K562 (cell line): ENCODE data around the gene HHLA2. TPM values are rescaled to one million over a fixed set of nuclear protein-coding genes. Genes with fewer than 3 reads are reported as not detected.

Experiments used
- ATAC-seq: fragments of 200-7000 bp; cut with Tn5 transposase; 3 replicates; pipeline ENCODE4 v1.9.1; 2020; ENCODE audit warnings: moderate library complexity
- BruUV-seq: library from RNA; stranded (reverse); fragments of 400-500 nt; replicated peaks from 2 replicates; lab custom pipeline; 2021; lab: Mats Ljungman, UMichigan
- CTCF ChIA-PET: fragments of 300-600 bp; formaldehyde crosslinking; extraction: SDS; loops from one replicate; lab custom pipeline; 2021; ENCODE audit warnings: low intra/inter-chr PET ratio; lab: Yijun Ruan, JAX
- POLR2A ChIA-PET: fragments of 300-600, 350-650 bp; sonication (Branson Sonifier 250); formaldehyde crosslinking; extraction: SDS; loops from one replicate; lab custom pipeline; 2021; ENCODE audit warnings: antibody characterized with exemption, inconsistent platforms; lab: Yijun Ruan, JAX
- DNase-seq, 4 experiments: peaks; one replicate each; pipeline versions ENCODE4 v3.0.0 to v3.0.0-alpha.2; 2011 to 2018; ENCODE audit warnings: low spot score in 3 of 4, mixed read lengths in 3 of 4; ENCODE audit errors: extremely low read depth in 1 of 4
- FAIRE-seq: peaks from 2 replicates; lab custom pipeline; 2011; peaks lifted over from hg19 to GRCh38; lab: Jason Lieb, UNC
- H2AFZ ChIP-seq: 2 replicates; pipeline ENCODE4 v1.6.0; 2011; ENCODE audit warnings: low read depth, low read length, control low read depth, inconsistent platforms
- H3K27ac ChIP-seq: fragments of 200-600 bp; 3 replicates; pipeline ENCODE4 v1.8.0; 2011; ENCODE audit warnings: low read depth, mild to moderate bottlenecking, control low read depth, inconsistent platforms, low read length, moderate library complexity, mixed read lengths; ENCODE audit errors: extremely low read depth
- H3K27me3 ChIP-seq, 2 experiments: fragments of 300-600 bp in 1 of 2; 2 replicates in 1 of 2; 3 replicates in 1 of 2; pipeline versions ENCODE4 v1.6.0 to v1.8.0; 2011; ENCODE audit warnings: inconsistent platforms in 2 of 2, low read length in 2 of 2, mild to moderate bottlenecking in 1 of 2, mixed read lengths in 1 of 2, moderate library complexity in 1 of 2; ENCODE audit not compliant: control insufficient read depth in 2 of 2, insufficient read depth in 2 of 2
- H3K36me3 ChIP-seq: fragments of 300-600 bp; 3 replicates; pipeline ENCODE4 v1.8.0; 2011; ENCODE audit warnings: mild to moderate bottlenecking, low read length, inconsistent platforms; ENCODE audit not compliant: control insufficient read depth, insufficient read depth
- H3K4me1 ChIP-seq, 2 experiments: fragments of 200-600 bp in 1 of 2; replicated peaks in 1 of 2; 2 replicates in 1 of 2; 3 replicates in 1 of 2; pipeline versions ENCODE4 v1.5.1 to v1.8.0; 2011; ENCODE audit warnings: inconsistent platforms in 2 of 2, low read length in 2 of 2, mild to moderate bottlenecking in 1 of 2, mixed read lengths in 1 of 2, moderate library complexity in 1 of 2; ENCODE audit not compliant: control insufficient read depth in 2 of 2, insufficient read depth in 2 of 2
- H3K4me2 ChIP-seq: 2 replicates; pipeline ENCODE4 v1.6.1; 2011; ENCODE audit warnings: low read length, control low read depth, inconsistent platforms, mixed read lengths; ENCODE audit not compliant: insufficient read depth
- H3K4me3 ChIP-seq: fragments of 200-600 bp; sonication (generic), shearing (Covaris generic); 2 replicates; pipeline ENCODE4 v1.5.1; 2016; ENCODE audit warnings: control low read depth, inconsistent platforms
- H3K79me2 ChIP-seq: fragments of 200-600 bp; 3 replicates; pipeline ENCODE4 v1.8.0; 2011; ENCODE audit warnings: low read length, inconsistent platforms; ENCODE audit not compliant: control insufficient read depth, insufficient read depth
- H3K9ac ChIP-seq, 2 experiments: 2 replicates each; pipeline versions ENCODE4 v1.6.0 to v1.6.1; 2011; ENCODE audit warnings: low read depth in 2 of 2, low read length in 2 of 2, control low read depth in 1 of 2, inconsistent platforms in 1 of 2, mild to moderate bottlenecking in 1 of 2, mixed read lengths in 1 of 2; ENCODE audit not compliant: insufficient read depth in 1 of 2
- H3K9me1 ChIP-seq: one replicate; pipeline ENCODE4 v1.6.0; 2011; ENCODE audit warnings: inconsistent platforms, mild to moderate bottlenecking, low read length, moderate library complexity; ENCODE audit not compliant: control insufficient read depth, insufficient read depth
- H3K9me3 ChIP-seq: replicated peaks from 2 replicates; pipeline ENCODE4 v1.5.1; 2011; ENCODE audit warnings: low read depth, low read length, inconsistent platforms; ENCODE audit not compliant: control insufficient read depth, insufficient read depth
- H4K20me1 ChIP-seq: replicated peaks from 2 replicates; pipeline ENCODE4 v1.6.1; 2011; ENCODE audit warnings: low read length, inconsistent platforms, mixed read lengths; ENCODE audit not compliant: control insufficient read depth, insufficient read depth
- CBX5 ChIP-seq: IDR thresholded peaks from 2 replicates; pipeline ENCODE4 v1.6.1; 2014; ENCODE audit warnings: low read depth, borderline replicate concordance
- DACH1 ChIP-seq: fragments of 450-650 bp; IDR thresholded peaks from 2 replicates; pipeline ENCODE4 v1.6.1; 2018; ENCODE audit not compliant: partially characterized antibody
- HNRNPUL1 ChIP-seq: fragments of 200-400 bp; formaldehyde crosslinking; IDR thresholded peaks from 2 replicates; pipeline ENCODE4 v1.6.1; 2017; ENCODE audit warnings: low read length
- ILK ChIP-seq: fragments of 450-650 bp; IDR thresholded peaks from 2 replicates; pipeline ENCODE4 v1.6.1; 2016; ENCODE audit warnings: missing genetic modification characterization, low read depth, mild to moderate bottlenecking, missing compliant biosample characterization, moderate library complexity, borderline replicate concordance
- PHF21A ChIP-seq: fragments of 450-650 bp; IDR thresholded peaks from 2 replicates; pipeline ENCODE4 v1.6.1; 2017; ENCODE audit warnings: low read depth, borderline replicate concordance
- TEAD1 ChIP-seq, 2 experiments: fragments of 450-650 bp in 1 of 2; sonication (generic) in 1 of 2; formaldehyde crosslinking; IDR thresholded peaks; 2 replicates each; pipeline versions ENCODE4 v1.4.0 to v1.8.0; 2020 to 2022; ENCODE audit warnings: mild to moderate bottlenecking in 2 of 2, missing genetic modification reagents in 1 of 2
- ZNF23 ChIP-seq: fragments of 250-450 bp; sonication (Bioruptor Pico); IDR thresholded peaks from 2 replicates; pipeline ENCODE4 v1.4.0; 2020; ENCODE audit warnings: mild to moderate bottlenecking
- in situ Hi-C: fragments of 300-500 bp; cut with MboI; formaldehyde crosslinking; loops from 4 replicates; pipeline ENCODE4 v1.15.0; 2018; ENCODE audit warnings: inconsistent platforms, mixed read lengths
- intact Hi-C: fragments of 100-400 bp; cut with micrococcal nuclease; formaldehyde crosslinking; loops from 2 replicates; pipeline ENCODE4 v1.14.2; 2022
- polyA plus RNA-seq, 8 experiments: library from polyadenylated mRNA; depleted of rRNA in 4 of 8; stranded (reverse) in 5 of 8; unstranded in 3 of 8; fragments of >200 nt; fragmentation: Nextera tagmentation in 2 of 8; fragmentation: Illumina TruSeq in 1 of 8; extraction: Ambion mirVana in 2 of 8; extraction: Trizol in 1 of 8; gene quantifications; 2 replicates each; pipeline versions ENCODE4 v1.2.1 to v1.2.3, GENCODE V29; 2011 to 2014; ENCODE audit warnings: inconsistent platforms in 1 of 8, missing spikeins in 1 of 8
- total RNA-seq, 7 experiments: library from RNA; depleted of rRNA in 6 of 7; stranded (reverse); fragments of >200 nt in 6 of 7; fragmentation: Illumina TruSeq in 2 of 7; extraction: Trizol in 2 of 7; gene quantifications; 2 replicates each; pipeline versions ENCODE4 v1.2.1 to v1.2.3, GENCODE V29; 2011 to 2021; ENCODE audit warnings: low replicate concordance in 1 of 7
- TF ChIP-seq, protein P1 (sequence below): fragments of 450-650 bp; IDR thresholded peaks from 2 replicates; pipeline ENCODE4 v1.6.1; 2018; ENCODE audit not compliant: partially characterized antibody
- TF ChIP-seq, protein P2 (sequence below), 2 experiments: fragments of 450-650 bp; conservative IDR thresholded peaks; 2 replicates each; pipeline ENCODE4 v1.6.1; 2017; ENCODE audit warnings: mild to moderate bottlenecking in 2 of 2, moderate library complexity in 2 of 2

Gene HHLA2
- total and polyA plus RNA-seq, 9 of the 15 experiments (the other 6 are each of a cell fraction or from before 2014, with no cell fraction given): 0.04 TPM; not detected in 7

DNA sequence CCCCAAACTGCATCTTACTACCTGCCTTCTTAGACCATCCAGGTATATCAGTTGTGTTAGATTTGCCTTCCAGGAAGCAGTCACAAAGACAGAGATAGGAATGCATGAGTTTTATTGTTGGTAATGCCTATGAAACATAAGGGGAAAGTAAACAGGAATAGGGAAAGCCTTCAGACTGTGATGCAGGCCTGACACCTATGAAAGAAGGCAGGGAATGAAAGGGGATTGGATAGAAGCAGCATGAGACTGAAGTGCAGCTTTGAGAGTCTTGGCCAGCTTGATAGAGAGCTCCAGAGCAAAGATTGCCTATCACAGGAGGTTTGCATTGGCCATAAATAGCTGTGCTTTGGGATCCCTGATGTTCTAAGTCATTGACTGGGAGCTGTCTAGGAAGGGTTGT, 15.9 kb upstream of the HHLA2 start:
- H3K27me3 ChIP-seq: no peaks in the 10 kb centered on the region
- H4K20me1 ChIP-seq: no peaks in the 10 kb centered on the region
- no peak overlapping the region for H3K4me2 ChIP-seq
- H3K4me3 ChIP-seq: no peak overlapping the region
- ChIA-PET POLR2A (no interaction called here), CTCF (no interaction called here)
- BruUV-seq: no TSS peak
- intact Hi-C loops: no loop called here
- H3K4me1 ChIP-seq: no peaks in the 10 kb centered on the region
- no peak for FAIRE-seq
- no peak overlapping the region for H3K27ac ChIP-seq
- no peaks in the 10 kb centered on the region for H3K36me3 ChIP-seq
- no peak for ATAC-seq
- H3K9me1 ChIP-seq: no peaks in the 10 kb centered on the region
- in situ Hi-C loops: no loop called here
- H3K9me3 ChIP-seq: no peaks in the 10 kb centered on the region
- TF ChIP-seq CBX5 (no peak), ILK (tag) (no peak), ZNF23 (CRISPR knock-in tag) (no peak), PHF21A (no peak), HNRNPUL1 (no peak), DACH1 (no peak), TEAD1 (CRISPR knock-in tag; IDR thresholded peaks at IDR 0.05) (no peak)
- TF ChIP-seq, protein P1, sequence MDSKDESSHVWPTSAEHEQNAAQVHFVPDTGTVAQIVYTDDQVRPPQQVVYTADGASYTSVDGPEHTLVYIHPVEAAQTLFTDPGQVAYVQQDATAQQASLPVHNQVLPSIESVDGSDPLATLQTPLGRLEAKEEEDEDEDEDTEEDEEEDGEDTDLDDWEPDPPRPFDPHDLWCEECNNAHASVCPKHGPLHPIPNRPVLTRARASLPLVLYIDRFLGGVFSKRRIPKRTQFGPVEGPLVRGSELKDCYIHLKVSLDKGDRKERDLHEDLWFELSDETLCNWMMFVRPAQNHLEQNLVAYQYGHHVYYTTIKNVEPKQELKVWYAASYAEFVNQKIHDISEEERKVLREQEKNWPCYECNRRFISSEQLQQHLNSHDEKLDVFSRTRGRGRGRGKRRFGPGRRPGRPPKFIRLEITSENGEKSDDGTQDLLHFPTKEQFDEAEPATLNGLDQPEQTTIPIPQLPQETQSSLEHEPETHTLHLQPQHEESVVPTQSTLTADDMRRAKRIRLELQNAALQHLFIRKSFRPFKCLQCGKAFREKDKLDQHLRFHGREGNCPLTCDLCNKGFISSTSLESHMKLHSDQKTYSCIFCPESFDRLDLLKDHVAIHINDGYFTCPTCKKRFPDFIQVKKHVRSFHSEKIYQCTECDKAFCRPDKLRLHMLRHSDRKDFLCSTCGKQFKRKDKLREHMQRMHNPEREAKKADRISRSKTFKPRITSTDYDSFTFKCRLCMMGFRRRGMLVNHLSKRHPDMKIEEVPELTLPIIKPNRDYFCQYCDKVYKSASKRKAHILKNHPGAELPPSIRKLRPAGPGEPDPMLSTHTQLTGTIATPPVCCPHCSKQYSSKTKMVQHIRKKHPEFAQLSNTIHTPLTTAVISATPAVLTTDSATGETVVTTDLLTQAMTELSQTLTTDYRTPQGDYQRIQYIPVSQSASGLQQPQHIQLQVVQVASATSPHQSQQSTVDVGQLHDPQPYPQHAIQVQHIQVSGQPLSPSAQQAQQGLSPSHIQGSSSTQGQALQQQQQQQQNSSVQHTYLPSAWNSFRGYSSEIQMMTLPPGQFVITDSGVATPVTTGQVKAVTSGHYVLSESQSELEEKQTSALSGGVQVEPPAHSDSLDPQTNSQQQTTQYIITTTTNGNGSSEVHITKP: no peak
- TF ChIP-seq, protein P2, sequence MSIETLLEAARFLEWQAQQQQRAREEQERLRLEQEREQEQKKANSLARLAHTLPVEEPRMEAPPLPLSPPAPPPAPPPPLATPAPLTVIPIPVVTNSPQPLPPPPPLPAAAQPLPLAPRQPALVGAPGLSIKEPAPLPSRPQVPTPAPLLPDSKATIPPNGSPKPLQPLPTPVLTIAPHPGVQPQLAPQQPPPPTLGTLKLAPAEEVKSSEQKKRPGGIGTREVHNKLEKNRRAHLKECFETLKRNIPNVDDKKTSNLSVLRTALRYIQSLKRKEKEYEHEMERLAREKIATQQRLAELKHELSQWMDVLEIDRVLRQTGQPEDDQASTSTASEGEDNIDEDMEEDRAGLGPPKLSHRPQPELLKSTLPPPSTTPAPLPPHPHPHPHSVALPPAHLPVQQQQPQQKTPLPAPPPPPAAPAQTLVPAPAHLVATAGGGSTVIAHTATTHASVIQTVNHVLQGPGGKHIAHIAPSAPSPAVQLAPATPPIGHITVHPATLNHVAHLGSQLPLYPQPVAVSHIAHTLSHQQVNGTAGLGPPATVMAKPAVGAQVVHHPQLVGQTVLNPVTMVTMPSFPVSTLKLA (conservative IDR thresholded peaks at IDR 0.05): no peak
- H3K79me2 ChIP-seq: no peaks in the 10 kb centered on the region
- H3K9ac ChIP-seq: no peak overlapping the region
- DNase-seq: no peak
- H2AFZ ChIP-seq: no peak overlapping the region
